A673 (cell line): ENCODE measurements around the gene OTOA.
"Not testable (repeated sequence)": the region's sequence is repeated elsewhere in the genome, so short reads cannot be mapped to it uniquely, and the experiment has no call there.

Source experiments
- CTCF ChIP-seq: fragments of 300-800, 200-600 bp; sonication (generic); conservative IDR thresholded peaks from 2 replicates; pipeline ENCODE4 v1.5.1; 2017; ENCODE audit warnings: low read depth, mild to moderate bottlenecking, antibody characterized with exemption, low read length, moderate library complexity, mixed read lengths
- EZH2 ChIP-seq: fragments of 200-600 bp; sonication (generic); IDR thresholded peaks from 2 replicates; pipeline ENCODE4 v1.6.1; 2017; ENCODE audit warnings: borderline replicate concordance, low read depth, mild to moderate bottlenecking, mixed read lengths, antibody characterized with exemption, low read length; ENCODE audit not compliant: poor library complexity, severe bottlenecking

GRCh38 chr16:21757080-21757671 lies 93.4 kb downstream of the OTOA start:
- TF ChIP-seq CTCF, EZH2: not testable (repeated sequence)
